Smooth muscle cell (in vitro differentiated cells): Measurements from ENCODE around the gene EXOC5. TPM values are rescaled to one million over a fixed set of nuclear protein-coding genes. Genes with fewer than 3 reads are reported as not detected.
"Not testable (repeated sequence)": the region's sequence is repeated elsewhere in the genome, so short reads cannot be mapped to it uniquely, and the experiment has no call there.

Experiments used
- DNase-seq: peaks from one replicate; lab custom pipeline; 2025; ENCODE audit not compliant: unreplicated experiment; lab: John Stamatoyannopoulos, UW
- H2AFZ ChIP-seq: fragments of 200-600 bp; sonication (generic); 2 replicates; pipeline ENCODE4 v1.6.0; 2016; ENCODE audit warnings: antibody characterized with exemption, low read depth, mild to moderate bottlenecking
- H3F3A ChIP-seq: fragments of 200-600 bp; sonication (generic); 2 replicates; pipeline ENCODE4 v1.6.0; 2017; ENCODE audit warnings: antibody characterized with exemption, low read depth
- H3K27ac ChIP-seq: fragments of 200-600 bp; sonication (generic); 2 replicates; pipeline ENCODE4 v1.5.1; 2016; ENCODE audit warnings: low read depth, mild to moderate bottlenecking
- H3K27me3 ChIP-seq: fragments of 200-600 bp; sonication (generic); 2 replicates; pipeline ENCODE4 v1.6.1; 2016; ENCODE audit warnings: low read depth, mild to moderate bottlenecking
- H3K36me3 ChIP-seq: fragments of 200-600 bp; sonication (generic); 2 replicates; pipeline ENCODE4 v1.5.1; 2016; ENCODE audit warnings: low read depth
- H3K4me1 ChIP-seq: fragments of 200-600 bp; sonication (generic); 2 replicates; pipeline ENCODE4 v1.5.1; 2016; ENCODE audit warnings: low read depth
- H3K4me2 ChIP-seq: fragments of 200-600 bp; sonication (generic); 2 replicates; pipeline ENCODE4 v1.6.0; 2016; ENCODE audit warnings: mild to moderate bottlenecking
- H3K4me3 ChIP-seq: fragments of 200-600 bp; sonication (generic); 2 replicates; pipeline ENCODE4 v1.5.1; 2016; ENCODE audit warnings: mild to moderate bottlenecking
- H3K79me2 ChIP-seq: fragments of 200-600 bp; sonication (generic); 2 replicates; pipeline ENCODE4 v1.6.0; 2016; ENCODE audit warnings: low read depth, mild to moderate bottlenecking
- H3K9ac ChIP-seq: fragments of 200-600 bp; sonication (generic); 2 replicates; pipeline ENCODE4 v1.6.0; 2016; ENCODE audit warnings: low read depth
- H3K9me3 ChIP-seq: fragments of 200-600 bp; sonication (generic); replicated peaks from 2 replicates; pipeline ENCODE4 v1.5.1; 2016; ENCODE audit warnings: low read depth
- H4K20me1 ChIP-seq: fragments of 200-600 bp; sonication (generic); 2 replicates; pipeline ENCODE4 v1.6.0; 2016; ENCODE audit warnings: low read depth
- WGBS: methylation state at CpG from one replicate; pipeline ENCODE4 v1.1.7; 2016; ENCODE audit warnings: low lambda C conversion rate; 5-methylcytosine and 5-hydroxymethylcytosine counted together
- polyA plus RNA-seq: library from polyadenylated mRNA; unstranded; fragments of >200 nt; fragmentation: Nextera tagmentation; extraction: Ambion mirVana; gene quantifications from 2 replicates; pipeline ENCODE4 v1.2.1, GENCODE V29; 2016
- total RNA-seq: library from RNA; depleted of rRNA; stranded (reverse); fragments of >200 nt; gene quantifications from 2 replicates; pipeline ENCODE4 v1.2.3, GENCODE V29; 2014
- TF ChIP-seq, protein P1 (sequence below): fragments of 200-600 bp; sonication (generic); IDR thresholded peaks from 2 replicates; pipeline ENCODE4 v1.5.1; 2017; ENCODE audit warnings: borderline replicate concordance, mild to moderate bottlenecking, antibody characterized with exemption; ENCODE audit not compliant: insufficient read depth, poor library complexity, severe bottlenecking

The EXOC5 gene
- total and polyA plus RNA-seq, 2 experiments from 2014 or later = 50.6 to 56.4 TPM

DNA sequence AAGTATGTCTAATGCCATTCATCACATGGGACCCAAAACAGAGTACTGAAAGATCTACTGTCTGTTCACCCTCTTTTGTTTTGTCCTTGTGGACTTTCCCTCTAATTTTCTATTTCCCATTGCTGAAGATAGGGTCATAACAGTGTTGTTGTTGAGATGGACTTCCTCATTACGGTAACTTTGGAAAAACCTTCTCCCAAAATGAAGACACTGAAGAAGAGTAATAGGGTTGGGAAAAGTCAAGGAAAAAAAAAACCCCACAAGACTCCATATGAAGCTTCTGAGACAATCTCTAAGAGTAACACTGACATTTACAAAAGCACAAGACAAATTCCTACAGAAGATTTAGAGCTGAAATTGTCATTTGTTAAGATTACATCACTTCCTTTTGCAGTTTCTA lies 36.7 kb downstream of the EXOC5 start:
- 96% methylated on average over 1 of the region's 1 CpG for WGBS
- H3K9ac ChIP-seq = no peak overlapping the region
- no peaks in the 10 kb centered on the region for H3K9me3 ChIP-seq
- no peaks in the 10 kb centered on the region for H3F3A ChIP-seq
- no peak overlapping the region for H3K4me3 ChIP-seq
- no peak overlapping the region for H2AFZ ChIP-seq
- no peaks in the 10 kb centered on the region for H3K27me3 ChIP-seq
- TF ChIP-seq, protein P1, sequence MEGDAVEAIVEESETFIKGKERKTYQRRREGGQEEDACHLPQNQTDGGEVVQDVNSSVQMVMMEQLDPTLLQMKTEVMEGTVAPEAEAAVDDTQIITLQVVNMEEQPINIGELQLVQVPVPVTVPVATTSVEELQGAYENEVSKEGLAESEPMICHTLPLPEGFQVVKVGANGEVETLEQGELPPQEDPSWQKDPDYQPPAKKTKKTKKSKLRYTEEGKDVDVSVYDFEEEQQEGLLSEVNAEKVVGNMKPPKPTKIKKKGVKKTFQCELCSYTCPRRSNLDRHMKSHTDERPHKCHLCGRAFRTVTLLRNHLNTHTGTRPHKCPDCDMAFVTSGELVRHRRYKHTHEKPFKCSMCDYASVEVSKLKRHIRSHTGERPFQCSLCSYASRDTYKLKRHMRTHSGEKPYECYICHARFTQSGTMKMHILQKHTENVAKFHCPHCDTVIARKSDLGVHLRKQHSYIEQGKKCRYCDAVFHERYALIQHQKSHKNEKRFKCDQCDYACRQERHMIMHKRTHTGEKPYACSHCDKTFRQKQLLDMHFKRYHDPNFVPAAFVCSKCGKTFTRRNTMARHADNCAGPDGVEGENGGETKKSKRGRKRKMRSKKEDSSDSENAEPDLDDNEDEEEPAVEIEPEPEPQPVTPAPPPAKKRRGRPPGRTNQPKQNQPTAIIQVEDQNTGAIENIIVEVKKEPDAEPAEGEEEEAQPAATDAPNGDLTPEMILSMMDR = no peak
- no peaks in the 10 kb centered on the region for H3K79me2 ChIP-seq
- H4K20me1 ChIP-seq = peaks cover 3% of the 10 kb centered on the region
- no peak overlapping the region for H3K4me2 ChIP-seq
- no peak for DNase-seq
- H3K36me3 ChIP-seq = peaks cover 13% of the 10 kb centered on the region
- no peaks in the 10 kb centered on the region for H3K4me1 ChIP-seq
- no peak overlapping the region for H3K27ac ChIP-seq

DNA sequence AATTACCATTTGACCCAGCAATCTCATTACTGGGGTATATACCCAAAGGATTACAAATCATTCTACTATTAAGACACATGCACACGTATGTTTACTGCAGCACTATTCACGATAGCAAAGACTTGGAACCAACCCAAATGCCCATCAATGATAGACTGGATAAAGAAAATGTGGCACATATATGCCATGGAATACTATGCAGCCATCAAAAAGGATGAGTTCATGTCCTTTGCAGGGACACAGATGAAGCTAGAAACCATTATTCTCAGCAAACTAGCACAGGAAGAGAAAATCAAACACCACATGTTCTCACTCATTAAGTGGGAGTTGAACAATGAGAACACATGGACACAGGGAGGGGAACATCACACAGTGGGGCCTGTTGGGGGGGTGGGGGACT lies 40.4 kb downstream of the EXOC5 start:
- not testable (repeated sequence) for H3K4me1 ChIP-seq, DNase-seq, H3K4me3 ChIP-seq, H2AFZ ChIP-seq, H3F3A ChIP-seq, H4K20me1 ChIP-seq, H3K9me3 ChIP-seq, H3K27ac ChIP-seq, H3K9ac ChIP-seq, H3K4me2 ChIP-seq, H3K27me3 ChIP-seq
- WGBS = 100% methylated on average over 2 of the region's 2 CpGs
- H3K79me2 ChIP-seq = peaks cover 15% of the 10 kb centered on the region
- peaks cover 15% of the 10 kb centered on the region for H3K36me3 ChIP-seq

DNA sequence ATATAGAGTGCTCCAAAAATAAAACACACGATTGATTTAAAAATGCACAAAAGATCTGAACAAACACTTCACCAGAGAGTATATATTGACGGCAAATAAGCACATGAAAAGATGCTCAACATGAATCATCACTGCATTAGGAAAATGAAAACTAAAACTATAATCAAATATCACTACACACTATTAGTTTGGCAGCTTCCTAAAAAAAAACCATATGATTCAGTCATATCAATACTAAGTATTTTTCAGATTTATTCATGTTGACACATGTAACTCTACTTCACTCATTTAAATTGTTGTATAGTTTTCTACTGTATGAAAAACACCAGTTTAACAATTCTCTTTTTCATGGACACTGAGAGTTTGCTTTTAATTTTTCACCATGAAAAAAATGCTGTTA lies 41.6 kb downstream of the EXOC5 start:
- peaks cover 10% of the 10 kb centered on the region for H4K20me1 ChIP-seq
- no peaks in the 10 kb centered on the region for H3K4me1 ChIP-seq
- peaks cover 13% of the 10 kb centered on the region for H3K36me3 ChIP-seq
- H3K4me3 ChIP-seq = no peak overlapping the region
- TF ChIP-seq, protein P1 = no peak
- H3K4me2 ChIP-seq = no peak overlapping the region
- H2AFZ ChIP-seq = no peak overlapping the region
- H3K27me3 ChIP-seq = no peaks in the 10 kb centered on the region
- H3K27ac ChIP-seq = no peak overlapping the region
- no peak for DNase-seq
- WGBS = 98% methylated on average over 2 of the region's 2 CpGs
- H3K79me2 ChIP-seq = peaks cover 15% of the 10 kb centered on the region
- H3K9me3 ChIP-seq = no peaks in the 10 kb centered on the region
- no peak overlapping the region for H3K9ac ChIP-seq
- no peaks in the 10 kb centered on the region for H3F3A ChIP-seq

DNA sequence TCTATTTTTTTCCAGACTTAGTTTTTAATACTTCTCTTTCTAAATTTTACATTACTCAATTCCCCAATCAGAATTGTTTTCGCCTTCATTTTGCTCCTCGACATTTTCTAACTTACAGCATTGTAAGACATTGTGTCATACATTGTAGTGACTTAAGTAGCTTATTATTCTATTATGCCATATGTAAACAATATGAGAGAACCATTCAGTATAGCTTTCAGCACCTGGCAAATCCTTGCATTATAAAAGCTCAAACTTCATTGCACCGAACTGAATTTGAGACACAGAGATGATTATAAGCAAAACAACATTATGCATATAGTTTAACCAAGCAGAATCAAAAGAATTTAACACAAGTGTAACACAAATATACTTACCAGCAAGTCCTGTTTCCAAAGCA lies 46.8 kb downstream of the EXOC5 start:
- no peaks in the 10 kb centered on the region for H3F3A ChIP-seq

More for the DNA sequence above, 46.8 kb downstream of the EXOC5 start:
- peaks cover 2% of the 10 kb centered on the region for H3K36me3 ChIP-seq
- no peak overlapping the region for H3K27ac ChIP-seq
- DNase-seq = no peak
- H3K4me2 ChIP-seq = no peak overlapping the region
- H3K9me3 ChIP-seq = no peaks in the 10 kb centered on the region
- H3K79me2 ChIP-seq = peaks cover 17% of the 10 kb centered on the region
- TF ChIP-seq, protein P1 = no peak
- peaks cover 13% of the 10 kb centered on the region for H4K20me1 ChIP-seq
- H3K4me1 ChIP-seq = no peaks in the 10 kb centered on the region
- 96% methylated on average over 3 of the region's 3 CpGs for WGBS
- no peak overlapping the region for H3K4me3 ChIP-seq
- H3K27me3 ChIP-seq = no peaks in the 10 kb centered on the region
- no peak overlapping the region for H3K9ac ChIP-seq
- H2AFZ ChIP-seq = no peak overlapping the region
